ENCODE data around the gene EHD4.
A peak's percentile ranks its signal among the peaks of the same experiment; 100 is the strongest.

The EHD4 gene

DNA sequence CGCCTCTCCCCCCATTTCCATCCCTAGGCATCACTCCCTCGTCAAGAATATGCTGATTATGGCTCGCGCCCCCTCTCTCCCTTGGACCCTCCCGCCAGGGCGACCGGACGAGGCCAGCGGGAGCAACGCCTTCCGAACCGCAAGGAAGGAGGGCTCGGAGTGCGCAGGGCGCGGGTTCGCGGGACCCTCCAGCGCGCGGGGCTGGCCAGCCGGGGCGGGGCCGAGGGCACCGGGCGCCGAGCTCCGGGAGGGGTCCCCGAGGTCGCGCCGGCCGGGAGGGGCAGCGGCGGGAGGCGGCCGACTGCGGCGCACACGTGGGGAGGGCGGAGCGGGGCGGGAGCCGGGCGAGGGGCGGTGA lies 483 bp downstream of the EHD4 start:
- H3K4me3 ChIP-seq (ENCODE audit: low read length) = peak overlapping the region; percentile 81
- no peak for DNase-seq (ENCODE audit: low read depth)
- TF ChIP-seq, protein P1, sequence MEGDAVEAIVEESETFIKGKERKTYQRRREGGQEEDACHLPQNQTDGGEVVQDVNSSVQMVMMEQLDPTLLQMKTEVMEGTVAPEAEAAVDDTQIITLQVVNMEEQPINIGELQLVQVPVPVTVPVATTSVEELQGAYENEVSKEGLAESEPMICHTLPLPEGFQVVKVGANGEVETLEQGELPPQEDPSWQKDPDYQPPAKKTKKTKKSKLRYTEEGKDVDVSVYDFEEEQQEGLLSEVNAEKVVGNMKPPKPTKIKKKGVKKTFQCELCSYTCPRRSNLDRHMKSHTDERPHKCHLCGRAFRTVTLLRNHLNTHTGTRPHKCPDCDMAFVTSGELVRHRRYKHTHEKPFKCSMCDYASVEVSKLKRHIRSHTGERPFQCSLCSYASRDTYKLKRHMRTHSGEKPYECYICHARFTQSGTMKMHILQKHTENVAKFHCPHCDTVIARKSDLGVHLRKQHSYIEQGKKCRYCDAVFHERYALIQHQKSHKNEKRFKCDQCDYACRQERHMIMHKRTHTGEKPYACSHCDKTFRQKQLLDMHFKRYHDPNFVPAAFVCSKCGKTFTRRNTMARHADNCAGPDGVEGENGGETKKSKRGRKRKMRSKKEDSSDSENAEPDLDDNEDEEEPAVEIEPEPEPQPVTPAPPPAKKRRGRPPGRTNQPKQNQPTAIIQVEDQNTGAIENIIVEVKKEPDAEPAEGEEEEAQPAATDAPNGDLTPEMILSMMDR (IDR thresholded peaks at IDR 0.05; ENCODE audit: insufficient read depth, low read depth, low read length, missing control alignments) = no peak

DNA sequence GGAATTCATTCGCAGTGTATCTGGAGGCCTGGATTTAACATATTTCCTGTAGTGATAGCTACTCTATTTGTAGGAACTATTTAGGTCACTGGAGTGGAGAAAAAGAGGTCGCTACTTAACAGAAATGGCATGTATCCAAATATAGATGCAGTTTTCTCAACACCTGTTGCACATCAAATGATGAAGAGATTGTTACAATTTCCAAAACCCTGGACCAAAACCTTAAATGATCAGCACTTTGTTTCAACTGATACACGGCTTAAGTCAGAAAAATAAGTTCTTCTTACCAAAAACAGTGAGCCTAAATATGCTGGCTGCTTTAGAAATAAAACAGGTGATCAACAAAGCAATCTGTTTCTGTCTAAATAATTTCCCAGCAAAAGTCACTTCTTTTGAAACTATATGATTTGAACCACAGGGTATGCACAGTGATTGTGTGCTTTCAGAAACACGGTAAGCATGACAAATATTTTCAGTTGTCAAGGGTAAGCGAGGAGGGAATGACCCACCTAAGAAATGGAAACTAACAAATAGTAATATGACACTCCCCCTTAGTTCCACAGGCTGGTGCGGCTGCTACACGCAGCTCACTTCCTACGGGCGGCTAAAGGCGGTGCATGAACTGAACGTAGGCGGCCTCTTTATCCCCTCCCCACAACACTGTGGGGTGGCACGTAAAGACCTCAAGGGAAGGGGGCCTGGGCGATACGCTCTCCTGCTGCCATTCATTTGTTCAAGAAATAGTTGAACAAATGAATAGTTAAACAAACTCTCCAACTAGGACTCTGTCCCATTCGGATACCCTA lies 1.1 kb downstream of the EHD4 start:
- TF ChIP-seq, protein P1 (IDR thresholded peaks at IDR 0.05; ENCODE audit: insufficient read depth, low read depth, low read length, missing control alignments) = no peak
- H3K4me3 ChIP-seq (ENCODE audit: low read length) = peak overlapping the region; percentile 81
- DNase-seq (ENCODE audit: low read depth) = peak; percentile 67

DNA sequence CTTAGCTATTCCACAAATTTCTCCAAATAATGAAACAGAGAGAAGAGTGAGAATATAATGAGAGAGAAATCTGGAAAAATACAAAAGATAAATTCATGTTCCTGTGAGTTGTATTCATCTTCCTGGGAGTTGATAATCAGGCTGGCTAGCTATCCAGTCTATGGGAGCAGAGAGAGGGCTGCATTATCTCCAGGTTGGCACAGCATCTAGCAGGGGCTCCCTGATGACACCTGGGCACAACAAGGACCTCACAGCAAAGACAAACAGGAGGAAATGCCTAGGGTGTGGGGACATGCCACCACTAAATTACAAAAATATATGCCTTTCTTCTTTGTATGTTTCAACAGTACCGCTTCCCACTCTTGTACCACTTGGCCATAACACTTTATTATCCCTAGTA lies 1.9 kb downstream of the EHD4 start:
- no peak for DNase-seq (ENCODE audit: low read depth)
- TF ChIP-seq, protein P1 (IDR thresholded peaks at IDR 0.05; ENCODE audit: insufficient read depth, low read depth, low read length, missing control alignments) = no peak

DNA sequence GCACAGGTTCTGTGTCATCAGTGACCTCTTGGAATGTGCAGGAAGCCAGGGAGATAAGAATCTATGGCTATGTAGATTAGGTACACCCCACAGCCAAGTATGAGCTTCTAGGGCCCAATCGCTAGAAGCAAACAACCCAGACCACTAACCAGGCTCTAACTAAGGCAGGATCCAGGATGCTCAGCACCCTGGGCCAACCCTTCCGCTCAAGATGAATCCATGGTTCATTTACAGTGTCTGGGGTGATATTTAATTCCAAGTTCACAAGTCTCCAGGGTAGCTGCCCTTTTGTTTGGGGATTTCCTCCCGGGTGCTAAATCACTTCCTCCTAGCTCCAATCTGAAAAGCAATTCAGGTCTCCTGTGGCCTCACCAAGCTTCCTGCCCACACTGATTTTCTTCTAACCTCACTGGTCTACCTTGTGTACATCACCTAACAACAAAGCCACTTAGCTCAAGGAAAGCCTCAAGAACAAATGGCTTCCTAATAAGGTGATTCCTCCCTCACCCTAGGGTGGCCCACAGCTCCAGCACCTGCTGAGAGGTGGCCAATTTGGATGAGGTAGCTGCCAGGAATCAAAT lies 2.4 kb downstream of the EHD4 start:
- no peak overlapping the region for H3K4me3 ChIP-seq (ENCODE audit: low read length)
- no peak for DNase-seq (ENCODE audit: low read depth)

More for the DNA sequence above, 1.9 kb downstream of the EHD4 start:
- no peak overlapping the region for H3K4me3 ChIP-seq (ENCODE audit: low read length)

DNA sequence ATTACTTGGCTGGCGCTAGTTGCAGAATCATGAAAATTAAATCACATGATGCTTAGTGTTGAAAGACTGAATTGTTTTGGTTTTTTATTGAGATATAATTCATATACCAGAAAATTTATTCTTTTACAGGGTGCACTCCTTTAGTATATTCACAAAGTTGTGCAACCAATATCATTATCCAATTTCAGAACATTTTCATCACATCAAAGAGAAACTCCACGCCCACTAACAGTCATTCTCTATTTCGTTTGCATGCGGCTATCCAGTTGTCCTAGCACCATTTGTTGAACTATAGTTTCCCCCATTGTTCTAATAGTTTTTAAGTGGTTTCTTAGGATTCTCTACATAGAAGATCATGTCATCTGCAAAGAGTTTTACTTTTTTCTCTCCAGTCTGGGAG lies 3.7 kb downstream of the EHD4 start:
- no peak overlapping the region for H3K4me3 ChIP-seq (ENCODE audit: low read length)

More for the DNA sequence above, 2.4 kb downstream of the EHD4 start:
- TF ChIP-seq, protein P1 (IDR thresholded peaks at IDR 0.05; ENCODE audit: insufficient read depth, low read depth, low read length, missing control alignments) = no peak

DNA sequence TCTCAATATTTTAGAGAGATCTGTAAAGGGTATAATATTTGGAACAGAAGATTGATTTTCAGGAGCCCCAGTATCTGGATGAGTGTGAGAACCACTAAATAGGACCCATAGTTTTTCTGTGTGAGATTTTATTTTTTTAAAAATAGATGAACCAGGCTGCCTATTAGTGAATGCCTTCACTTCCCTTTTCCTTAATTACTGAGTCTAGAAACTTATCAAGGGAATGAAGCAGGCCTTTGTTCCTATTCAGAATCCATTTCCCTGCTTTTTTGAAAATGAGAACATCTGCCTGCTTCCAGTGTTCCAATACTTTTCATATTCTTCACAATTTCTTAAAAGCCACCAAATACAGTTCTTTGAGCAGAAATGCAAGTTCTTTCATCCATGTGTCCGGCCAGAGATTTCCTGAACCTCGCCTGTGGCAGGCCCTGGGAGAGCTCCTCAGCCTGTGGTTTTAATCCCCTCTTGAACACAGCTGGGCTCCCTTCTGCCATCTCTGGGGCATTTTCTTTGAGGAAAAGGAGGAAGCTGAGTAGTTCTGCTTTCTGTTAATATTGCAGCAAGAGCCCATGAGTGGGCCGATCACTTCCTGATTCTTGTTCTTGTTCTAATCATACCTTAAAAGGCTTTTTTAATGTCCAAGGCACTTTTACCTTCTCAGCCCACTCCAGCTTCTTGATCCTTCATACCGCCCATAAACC lies 4.7 kb downstream of the EHD4 start:
- H3K4me3 ChIP-seq (ENCODE audit: low read length) = no peak overlapping the region
- peak; percentile 51 for DNase-seq (ENCODE audit: low read depth)
- TF ChIP-seq, protein P1 (IDR thresholded peaks at IDR 0.05; ENCODE audit: insufficient read depth, low read depth, low read length, missing control alignments) = no peak

More for the DNA sequence above, 3.7 kb downstream of the EHD4 start:
- DNase-seq (ENCODE audit: low read depth) = no peak
- TF ChIP-seq, protein P1 (IDR thresholded peaks at IDR 0.05; ENCODE audit: insufficient read depth, low read depth, low read length, missing control alignments) = no peak
